Activated CD4-positive, CD25-positive, alpha-beta regulatory T cell (primary cell): ENCODE data around the gene CD151.

Source experiments
- DNase-seq, 4 experiments: peaks; one replicate each; lab custom pipeline; 2025; lab: John Stamatoyannopoulos, UW

Gene CD151

GRCh38 chr11:832529-833113 lies at the start of gene CD151:
TSS of gene CD151 (plus strand) at chr11:832952. CDS start at chr11:836070, 3,118 bp downstream.
- DNase-seq: peak in 2 of 4 experiments; percentile 26 to 37

GRCh38 chr11:783581-784015 lies 49.2 kb upstream of the CD151 start:
- no peak for DNase-seq

GRCh38 chr11:786235-787083 lies 46.3 kb upstream of the CD151 start:
- DNase-seq: no peak

- DNase-seq: no peak
Measured at GRCh38 chr11:787084-787675, 45.6 kb upstream of the CD151 start.

GRCh38 chr11:788009-788640 lies 44.6 kb upstream of the CD151 start:
- no peak for DNase-seq

- no peak for DNase-seq
Measured at GRCh38 chr11:788953-789940, 43.5 kb upstream of the CD151 start.

- no peak for DNase-seq
Measured at GRCh38 chr11:789943-790342, 42.8 kb upstream of the CD151 start, which contains the start of gene CEND1. TSS of gene CEND1 (minus strand) at chr11:790090. CDS start at chr11:788576, 1,514 bp downstream.

- no peak for DNase-seq
Measured at GRCh38 chr11:790721-791564, 41.8 kb upstream of the CD151 start.

- no peak for DNase-seq
Measured at GRCh38 chr11:791658-792534, 40.9 kb upstream of the CD151 start.

- DNase-seq: no peak
Measured at GRCh38 chr11:792535-792821, 40.3 kb upstream of the CD151 start.

- DNase-seq: no peak
Measured at GRCh38 chr11:792873-793272, 39.9 kb upstream of the CD151 start.

- DNase-seq: no peak
Measured at GRCh38 chr11:793556-793955, 39.2 kb upstream of the CD151 start.

- DNase-seq: no peak
Measured at GRCh38 chr11:794013-794765, 38.6 kb upstream of the CD151 start.

GRCh38 chr11:794766-795633 lies 37.8 kb upstream of the CD151 start:
- no peak for DNase-seq

GRCh38 chr11:795634-796564 lies 36.9 kb upstream of the CD151 start:
- peak; percentile 74 to 84 (median 76) for DNase-seq

- DNase-seq: no peak
Measured at GRCh38 chr11:796565-797295, 36.0 kb upstream of the CD151 start.
